Keratinocyte (primary cell): ENCODE measurements around the gene FATE1. TPM values are rescaled to one million over a fixed set of nuclear protein-coding genes. Genes with fewer than 3 reads are reported as not detected.

Experiments
- DNase-seq: peaks from one replicate; pipeline ENCODE4 v3.0.0-alpha.2; 2011; ENCODE audit warnings: low read depth, missing footprints, low spot score
- FAIRE-seq: peaks from 2 replicates; lab custom pipeline; 2011; peaks lifted over from hg19 to GRCh38; lab: Jason Lieb, UNC
- H2AFZ ChIP-seq: 2 replicates; pipeline ENCODE4 v1.6.0; 2012; ENCODE audit warnings: low read length, control low read depth, inconsistent platforms; ENCODE audit not compliant: control insufficient read depth
- H3K27ac ChIP-seq: 2 replicates; pipeline ENCODE4 v1.5.1; 2011; ENCODE audit warnings: low read length; ENCODE audit not compliant: control insufficient read depth, insufficient read depth
- H3K27me3 ChIP-seq: 3 replicates; pipeline ENCODE4 v1.6.0; 2011; ENCODE audit warnings: low read length; ENCODE audit not compliant: control insufficient read depth, insufficient read depth; ENCODE audit errors: extremely low read depth
- H3K36me3 ChIP-seq, 2 experiments: 2 replicates in 1 of 2; 3 replicates in 1 of 2; pipeline ENCODE4 v1.5.1; 2011; ENCODE audit warnings: low read length in 2 of 2, mild to moderate bottlenecking in 1 of 2; ENCODE audit not compliant: control insufficient read depth in 2 of 2, insufficient read depth in 2 of 2; ENCODE audit errors: extremely low read depth in 1 of 2
- H3K4me1 ChIP-seq: 3 replicates; pipeline ENCODE4 v1.5.1; 2011; ENCODE audit warnings: low read length; ENCODE audit not compliant: control insufficient read depth, insufficient read depth; ENCODE audit errors: extremely low read depth
- H3K4me2 ChIP-seq: 3 replicates; pipeline ENCODE4 v1.6.0; 2011; ENCODE audit warnings: low read depth, low read length; ENCODE audit not compliant: control insufficient read depth, insufficient read depth; ENCODE audit errors: extremely low read depth
- H3K4me3 ChIP-seq, 3 experiments: fragments of 200-600 bp in 1 of 3; sonication (generic) in 1 of 3; 2 replicates in 2 of 3; 3 replicates in 1 of 3; pipeline ENCODE4 v1.5.1; 2011 to 2016; ENCODE audit warnings: low read length in 3 of 3, mild to moderate bottlenecking in 3 of 3, control low read depth in 2 of 3, inconsistent platforms in 1 of 3, low read depth in 1 of 3, mixed read lengths in 1 of 3, mixed run types in 1 of 3, moderate library complexity in 1 of 3; ENCODE audit not compliant: control insufficient read depth in 2 of 3, insufficient read depth in 2 of 3; ENCODE audit errors: extremely low read depth in 1 of 3
- H3K79me2 ChIP-seq: 2 replicates; pipeline ENCODE4 v1.6.0; 2012; ENCODE audit warnings: low read length; ENCODE audit not compliant: control insufficient read depth, insufficient read depth
- H3K9ac ChIP-seq: 3 replicates; pipeline ENCODE4 v1.6.0; 2011; ENCODE audit warnings: low read length; ENCODE audit not compliant: control insufficient read depth, insufficient read depth; ENCODE audit errors: extremely low read depth
- H3K9me1 ChIP-seq: 3 replicates; pipeline ENCODE4 v1.6.0; 2011; ENCODE audit warnings: low read length; ENCODE audit not compliant: control insufficient read depth, insufficient read depth; ENCODE audit errors: extremely low read depth
- H3K9me3 ChIP-seq: 2 replicates; pipeline ENCODE4 v1.5.1; 2012; ENCODE audit warnings: low read depth, low read length; ENCODE audit not compliant: control insufficient read depth
- H4K20me1 ChIP-seq: 3 replicates; pipeline ENCODE4 v1.6.0; 2011; ENCODE audit warnings: low read length; ENCODE audit not compliant: control insufficient read depth, insufficient read depth; ENCODE audit errors: extremely low read depth
- CTCF ChIP-seq, 3 experiments: IDR thresholded peaks in 1 of 3; conservative IDR thresholded peaks in 1 of 3; optimal IDR thresholded peaks in 1 of 3; 2 replicates in 2 of 3; 3 replicates in 1 of 3; pipeline versions ENCODE3 to v1.5.1; 2011; ENCODE audit warnings: low read length in 3 of 3, mild to moderate bottlenecking in 3 of 3, moderate library complexity in 2 of 3, control low read depth in 1 of 3, inconsistent platforms in 1 of 3; ENCODE audit not compliant: insufficient read depth in 2 of 3; ENCODE audit errors: extremely low read depth in 1 of 3
- EZH2 ChIP-seq: IDR thresholded peaks from one replicate; pipeline ENCODE4 v1.6.1; 2012; ENCODE audit warnings: inconsistent platforms, mild to moderate bottlenecking, low read length, moderate library complexity
- dilution Hi-C: fragments of 300-500 bp; cut with MboI; formaldehyde crosslinking; loops from one replicate; pipeline ENCODE4 v1.7.0; 2020; ENCODE audit warnings: low sequenced_read_pairs; ENCODE audit not compliant: extremely low pct_ligation_motif_present
- polyA plus RNA-seq, 5 experiments: library from polyadenylated mRNA; depleted of rRNA in 3 of 5; stranded (reverse) in 3 of 5; stranded (forward) in 1 of 5; unstranded in 1 of 5; fragments of >200 nt; gene quantifications; 1 replicate in 1 of 5; 2 replicates in 3 of 5; 3 replicates in 1 of 5; pipeline versions ENCODE4 v1.2.1 to v1.2.3, GENCODE V29; 2011 to 2012; ENCODE audit warnings: missing spikeins in 2 of 5, low read depth in 1 of 5, low replicate concordance in 1 of 5

Gene FATE1
- polyA plus RNA-seq, 1 donor (not counting 4 experiments of a cell fraction or from before 2014, with no cell fraction given): not detected

DNA sequence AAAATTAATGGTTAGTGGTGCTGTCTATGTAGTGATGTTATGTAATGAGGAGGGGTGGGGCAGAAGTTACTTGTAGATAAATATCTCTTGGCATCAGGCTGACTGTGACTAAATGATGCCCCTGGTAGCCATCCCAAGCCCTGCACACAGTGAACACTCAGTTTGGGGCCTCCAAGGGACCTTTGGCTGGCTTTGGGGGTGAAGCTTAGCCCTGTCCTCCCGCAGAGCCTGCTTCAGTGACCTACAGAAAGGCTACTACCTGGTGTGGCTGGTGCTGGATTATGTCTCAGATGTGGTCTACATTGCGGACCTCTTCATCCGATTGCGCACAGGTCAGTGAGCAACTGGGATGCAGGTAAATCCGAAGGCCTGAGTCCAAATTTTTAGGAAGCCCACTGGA, 26.5 kb downstream of the FATE1 start:
- Histone ChIP-seq H3K9me3 (no peaks in the 10 kb centered on the region), H3K36me3 (no peaks in the 10 kb centered on the region), H3K9ac (no peak overlapping the region), H3K4me2 (no peak overlapping the region), H4K20me1 (no peaks in the 10 kb centered on the region), H3K27ac (no peak overlapping the region), H3K9me1 (no peaks in the 10 kb centered on the region), H2AFZ (no peak overlapping the region), H3K4me3 (no peak overlapping the region), H3K27me3 (no peaks in the 10 kb centered on the region), H3K4me1 (no peaks in the 10 kb centered on the region), H3K79me2 (no peaks in the 10 kb centered on the region)
- dilution Hi-C loops: loop anchor here (25.0 kb wide), 1 partner anchor 895 kb away; the partner anchor contains the start of gene GABRQ
- FAIRE-seq: no peak
- no peak for DNase-seq
- TF ChIP-seq EZH2: no peak
- no peak for TF ChIP-seq CTCF (optimal IDR thresholded peaks at IDR 0.05 in 1 of 3, IDR thresholded peaks at IDR 0.05 in 1 of 3, conservative IDR thresholded peaks at IDR 0.05 in 1 of 3; ENCODE audit: extremely low read depth in 1 of 3, insufficient read depth in 2 of 3, low read length in 3 of 3)

DNA sequence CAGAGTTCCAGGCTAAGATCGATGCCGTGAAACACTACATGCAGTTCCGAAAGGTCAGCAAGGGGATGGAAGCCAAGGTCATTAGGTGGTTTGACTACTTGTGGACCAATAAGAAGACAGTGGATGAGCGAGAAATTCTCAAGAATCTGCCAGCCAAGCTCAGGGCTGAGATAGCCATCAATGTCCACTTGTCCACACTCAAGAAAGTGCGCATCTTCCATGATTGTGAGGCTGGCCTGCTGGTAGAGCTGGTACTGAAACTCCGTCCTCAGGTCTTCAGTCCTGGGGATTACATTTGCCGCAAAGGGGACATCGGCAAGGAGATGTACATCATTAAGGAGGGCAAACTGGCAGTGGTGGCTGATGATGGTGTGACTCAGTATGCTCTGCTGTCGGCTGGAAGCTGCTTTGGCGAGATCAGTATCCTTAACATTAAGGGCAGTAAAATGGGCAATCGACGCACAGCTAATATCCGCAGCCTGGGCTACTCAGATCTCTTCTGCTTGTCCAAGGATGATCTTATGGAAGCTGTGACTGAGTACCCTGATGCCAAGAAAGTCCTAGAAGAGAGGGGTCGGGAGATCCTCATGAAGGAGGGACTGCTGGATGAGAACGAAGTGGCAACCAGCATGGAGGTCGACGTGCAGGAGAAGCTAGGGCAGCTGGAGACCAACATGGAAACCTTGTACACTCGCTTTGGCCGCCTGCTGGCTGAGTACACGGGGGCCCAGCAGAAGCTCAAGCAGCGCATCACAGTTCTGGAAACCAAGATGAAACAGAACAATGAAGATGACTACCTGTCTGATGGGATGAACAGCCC, 28.0 kb downstream of the FATE1 start:
- dilution Hi-C loops: loop anchor here (25.0 kb wide), 1 partner anchor 893 kb away; the partner anchor contains the start of gene GABRQ
- Histone ChIP-seq H3K79me2 (no peaks in the 10 kb centered on the region), H3K4me2 (no peak overlapping the region), H2AFZ (no peak overlapping the region), H3K27me3 (no peaks in the 10 kb centered on the region), H3K4me1 (no peaks in the 10 kb centered on the region), H3K27ac (no peak overlapping the region), H3K9me1 (no peaks in the 10 kb centered on the region), H3K36me3 (no peaks in the 10 kb centered on the region), H3K9ac (no peak overlapping the region), H3K9me3 (no peaks in the 10 kb centered on the region), H4K20me1 (no peaks in the 10 kb centered on the region), H3K4me3 (no peak overlapping the region)
- no peak for FAIRE-seq
- no peak for DNase-seq
- no peak for TF ChIP-seq EZH2
- TF ChIP-seq CTCF (optimal IDR thresholded peaks at IDR 0.05 in 1 of 3, IDR thresholded peaks at IDR 0.05 in 1 of 3, conservative IDR thresholded peaks at IDR 0.05 in 1 of 3; ENCODE audit: extremely low read depth in 1 of 3, insufficient read depth in 2 of 3, low read length in 3 of 3): no peak
